Subcutaneous preadipocyte (primary cell): ENCODE results near the gene SLC38A8. TPM values are rescaled to one million over a fixed set of nuclear protein-coding genes. Genes with fewer than 3 reads are reported as not detected.

Source experiments
- small RNA-seq: library from RNA; depleted of rRNA; stranded (forward); fragments of <200 nt; gene quantifications from one replicate; pipeline ENCODE3, GENCODE V24; 2012
- total RNA-seq: library from RNA; depleted of rRNA; stranded (reverse); fragments of >200 nt; gene quantifications from 2 replicates; pipeline ENCODE4 v1.2.3, GENCODE V29; 2012

SLC38A8 gene
- total RNA-seq = not detected in 2 replicates

DNA sequence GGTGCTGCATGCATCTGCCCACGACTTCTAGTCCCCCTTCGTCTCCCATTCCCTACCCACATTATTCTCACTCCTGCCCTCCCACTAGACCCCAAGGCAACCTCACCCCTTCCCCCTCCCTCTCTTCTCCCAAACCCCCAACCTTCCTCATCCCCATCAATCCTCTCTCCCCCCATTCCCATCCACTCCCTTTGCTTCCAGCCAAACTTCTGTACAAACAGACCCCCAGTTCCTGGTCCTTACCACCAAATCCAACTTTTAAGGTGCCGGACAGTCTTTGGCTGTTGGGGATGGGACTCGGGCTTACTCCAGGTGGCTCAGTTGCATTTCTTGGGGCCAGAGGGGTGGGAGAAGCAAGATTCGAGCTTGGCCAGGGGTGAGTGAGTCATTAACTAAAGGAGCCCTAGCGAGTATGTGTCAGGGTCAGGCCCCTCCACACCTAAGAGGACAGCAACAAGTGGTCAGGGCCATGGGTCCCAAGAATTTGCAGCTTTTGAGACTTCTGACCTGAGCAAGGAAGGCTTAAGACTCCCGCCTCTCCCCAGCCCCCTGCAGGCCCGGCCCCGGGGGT lies at the start of gene SLC38A8:
TSS of gene SLC38A8 (minus strand) at position 488 of the 571 bp plus-strand sequence. CDS start 638 bp downstream, outside the sequence.

DNA sequence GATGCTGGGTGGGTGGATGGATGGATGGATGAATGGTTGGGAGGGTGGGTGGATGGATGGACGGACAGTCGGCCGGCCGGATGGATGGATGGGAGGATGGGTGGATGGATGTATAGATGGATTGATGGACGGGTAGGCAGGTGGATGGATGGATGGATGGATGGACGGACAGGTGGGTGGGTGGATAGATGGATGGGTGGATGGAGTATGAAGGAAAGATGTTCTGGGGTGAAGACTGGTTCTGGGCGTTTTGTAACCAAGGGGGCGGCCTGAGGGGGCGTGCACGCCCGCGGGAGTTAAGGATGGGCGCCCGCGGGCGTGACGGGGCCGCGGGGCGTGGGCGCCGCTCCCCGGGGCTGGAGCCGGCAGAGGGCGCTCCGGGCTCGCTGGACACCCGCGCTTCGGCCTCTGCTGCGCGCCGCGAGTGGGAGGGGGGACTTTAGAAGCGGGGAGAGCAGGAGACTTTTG lies 74.7 kb downstream of the SLC38A8 start, which contains the start of gene NECAB2:
TSS of gene NECAB2 (plus strand) at position 407 of the 468 bp plus-strand sequence. CDS start 405 bp downstream, outside the sequence.

Small RNAs within 50 kb of the gene (small RNA-seq; reads per million reads assigned to genes)
- not detected for gene RNA5SP432

Other genes starting within 250 kb of the SLC38A8 start
- gene HSBP1, start 234.8 kb downstream of the SLC38A8 start, total RNA-seq = 38.2 and 47.1 TPM in 2 replicates
- 2.9 and 3.3 TPM in 2 replicates for gene MLYCD, start 143.7 kb downstream of the SLC38A8 start, total RNA-seq
- 3.1 and 3.3 TPM in 2 replicates for gene OSGIN1, start 89.6 kb downstream of the SLC38A8 start, total RNA-seq
- under 0.01 TPM in 1 of 2 replicates, not detected in the other for gene NECAB2, start 74.6 kb downstream of the SLC38A8 start, total RNA-seq
- gene MBTPS1, start 74.1 kb upstream of the SLC38A8 start, total RNA-seq = 63.9 and 72.1 TPM in 2 replicates
- gene HSDL1, start 102.4 kb upstream of the SLC38A8 start, total RNA-seq = 13.1 and 13.2 TPM in 2 replicates
- not detected in 2 replicates for gene DNAAF1, start 102.5 kb upstream of the SLC38A8 start, total RNA-seq
- 23.1 and 27.6 TPM in 2 replicates for gene TAF1C, start 144.3 kb upstream of the SLC38A8 start, total RNA-seq
- not detected in 2 replicates for gene ADAD2, start 148.4 kb upstream of the SLC38A8 start, total RNA-seq
- not detected in 2 replicates for gene KCNG4, start 197.2 kb upstream of the SLC38A8 start, total RNA-seq